ENCODE data around the gene SOX18. TPM values are rescaled to one million over a fixed set of nuclear protein-coding genes. Genes with fewer than 3 reads are reported as not detected.
"Not testable (repeated sequence)": the region's sequence is repeated elsewhere in the genome, so short reads cannot be mapped to it uniquely, and the experiment has no call there.

Gene SOX18
- total and polyA plus RNA-seq, 7 donors: 0.69 to 11.9 (median 3.0) TPM

DNA sequence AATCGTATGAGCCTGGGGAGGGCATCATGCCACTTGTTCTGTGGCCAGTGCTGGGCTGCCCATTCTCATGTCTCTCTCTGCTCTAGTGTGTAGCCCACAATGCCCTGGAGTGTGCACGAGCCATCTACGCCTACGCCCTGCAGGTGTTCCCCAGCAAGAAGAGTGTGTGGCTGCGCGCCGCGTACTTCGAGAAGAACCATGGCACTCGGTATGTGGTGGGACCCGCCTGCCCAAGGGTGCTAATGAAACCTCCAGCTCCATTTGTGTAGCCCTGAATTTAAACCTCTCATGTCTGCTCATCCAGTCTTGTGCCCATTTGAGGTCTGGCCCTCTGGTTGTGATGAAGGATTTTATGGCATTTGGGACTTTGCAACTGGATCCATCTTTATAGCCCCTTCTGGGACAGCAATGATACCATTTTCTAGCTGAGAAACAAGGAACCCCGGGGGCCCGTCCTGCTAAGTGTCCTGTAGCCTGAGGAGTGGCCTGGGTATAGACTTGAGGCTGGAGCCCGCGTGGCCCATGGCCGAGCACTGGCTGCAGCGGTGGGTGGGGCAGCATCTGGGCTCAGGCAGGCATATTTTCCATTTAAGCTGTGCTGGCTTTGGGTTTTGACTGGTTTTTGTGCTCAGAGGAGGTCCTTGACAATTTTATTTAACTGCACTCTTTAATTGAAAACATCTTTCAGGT is 26.6 kb downstream of the SOX18 start:
- peaks cover 68 to 100% (median 78%) of the 10 kb centered on the region in 4 donors for H3K36me3 ChIP-seq
- no peak overlapping the region for H3K27ac ChIP-seq
- H3K4me3 ChIP-seq: no peak overlapping the region
- WGBS, 2 donors: 93 to 95% methylated on average over 17 of the region's 17 CpGs
- no peaks in the 10 kb centered on the region for H3K27me3 ChIP-seq
- intact Hi-C loops (cut with DNase I): no loop called here
- H3K4me1 ChIP-seq: peaks cover 0 to 31% (median 14%) of the 10 kb centered on the region in 4 donors
- TF ChIP-seq POLR2AphosphoS5 (IDR thresholded peaks at IDR 0.05) (no peak), EP300 (IDR thresholded peaks at IDR 0.05) (no peak), POLR2A (IDR thresholded peaks at IDR 0.05) (no peak)
- TF ChIP-seq, protein P1, sequence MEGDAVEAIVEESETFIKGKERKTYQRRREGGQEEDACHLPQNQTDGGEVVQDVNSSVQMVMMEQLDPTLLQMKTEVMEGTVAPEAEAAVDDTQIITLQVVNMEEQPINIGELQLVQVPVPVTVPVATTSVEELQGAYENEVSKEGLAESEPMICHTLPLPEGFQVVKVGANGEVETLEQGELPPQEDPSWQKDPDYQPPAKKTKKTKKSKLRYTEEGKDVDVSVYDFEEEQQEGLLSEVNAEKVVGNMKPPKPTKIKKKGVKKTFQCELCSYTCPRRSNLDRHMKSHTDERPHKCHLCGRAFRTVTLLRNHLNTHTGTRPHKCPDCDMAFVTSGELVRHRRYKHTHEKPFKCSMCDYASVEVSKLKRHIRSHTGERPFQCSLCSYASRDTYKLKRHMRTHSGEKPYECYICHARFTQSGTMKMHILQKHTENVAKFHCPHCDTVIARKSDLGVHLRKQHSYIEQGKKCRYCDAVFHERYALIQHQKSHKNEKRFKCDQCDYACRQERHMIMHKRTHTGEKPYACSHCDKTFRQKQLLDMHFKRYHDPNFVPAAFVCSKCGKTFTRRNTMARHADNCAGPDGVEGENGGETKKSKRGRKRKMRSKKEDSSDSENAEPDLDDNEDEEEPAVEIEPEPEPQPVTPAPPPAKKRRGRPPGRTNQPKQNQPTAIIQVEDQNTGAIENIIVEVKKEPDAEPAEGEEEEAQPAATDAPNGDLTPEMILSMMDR (IDR thresholded peaks at IDR 0.05): no peak
- no peak for DNase-seq
- H3K9me3 ChIP-seq: no peaks in the 10 kb centered on the region

DNA sequence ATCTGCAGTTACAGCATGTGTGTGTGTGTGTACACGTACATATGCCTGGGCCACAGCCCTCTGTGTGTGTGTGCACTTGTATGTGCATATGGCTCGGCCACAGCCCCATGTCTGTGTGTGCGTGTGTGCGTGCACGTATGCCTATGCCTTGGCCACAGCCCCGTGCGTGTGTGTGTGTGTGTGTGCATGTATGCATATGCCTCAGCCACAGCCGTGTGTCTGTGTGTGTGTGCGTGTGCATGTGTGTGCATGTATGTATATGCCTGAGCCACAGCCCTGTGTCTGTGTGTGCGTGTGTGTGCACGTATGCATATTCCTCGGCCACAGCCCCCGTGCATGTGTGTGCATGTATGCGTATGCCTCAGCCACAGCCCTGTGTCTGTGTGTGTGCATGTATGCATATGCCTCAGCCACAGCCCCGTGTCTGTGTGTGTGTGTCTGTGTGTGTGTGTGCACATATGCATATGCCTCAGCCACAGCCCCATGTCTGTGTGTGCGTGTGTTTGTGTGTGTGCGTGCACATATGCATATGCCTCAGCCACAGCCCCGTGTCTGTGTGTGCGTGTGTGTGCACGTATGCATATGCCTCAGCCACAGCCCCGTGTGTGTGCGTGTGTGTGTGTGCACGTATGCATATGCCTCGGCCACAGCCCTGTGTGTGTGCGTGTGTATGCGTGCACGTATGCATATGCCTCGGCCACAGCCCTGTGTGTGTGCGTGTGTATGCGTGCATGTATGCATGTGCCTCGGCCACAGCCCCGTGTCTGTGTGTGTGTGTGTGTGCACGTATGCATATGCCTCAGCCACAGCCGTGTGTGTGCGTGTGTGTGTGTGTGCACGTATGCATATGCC is 28.1 kb downstream of the SOX18 start:
- Histone ChIP-seq H3K4me1 (peaks cover 0 to 18% (median 7%) of the 10 kb centered on the region in 4 donors), H3K27me3 (no peaks in the 10 kb centered on the region), H3K27ac (no peak overlapping the region), H3K4me3 (no peak overlapping the region), H3K36me3 (peaks cover 59 to 100% (median 77%) of the 10 kb centered on the region in 4 donors), H3K9me3 (no peaks in the 10 kb centered on the region)
- no peak for DNase-seq
- TF ChIP-seq POLR2A (IDR thresholded peaks at IDR 0.05): no peak
- TF ChIP-seq, protein P1 (IDR thresholded peaks at IDR 0.05): no peak
- TF ChIP-seq EP300 (IDR thresholded peaks at IDR 0.05): no peak
- no peak for TF ChIP-seq POLR2AphosphoS5 (IDR thresholded peaks at IDR 0.05)
- WGBS, 2 donors: 95 to 96% methylated on average over 36 of the region's 36 CpGs
- intact Hi-C loops (cut with DNase I): no loop called here

- Histone ChIP-seq H3K36me3 (peaks cover 34 to 90% (median 67%) of the 10 kb centered on the region in 4 donors), H3K4me3 (no peak overlapping the region), H3K27me3 (no peaks in the 10 kb centered on the region), H3K27ac (no peak overlapping the region), H3K9me3 (no peaks in the 10 kb centered on the region), H3K4me1 (no peaks in the 10 kb centered on the region)
- TF ChIP-seq, protein P1 (IDR thresholded peaks at IDR 0.05): no peak
- TF ChIP-seq POLR2A (IDR thresholded peaks at IDR 0.05) (no peak), EP300 (IDR thresholded peaks at IDR 0.05) (no peak), POLR2AphosphoS5 (IDR thresholded peaks at IDR 0.05) (no peak)
- intact Hi-C loops (cut with DNase I): no loop called here
- DNase-seq: no peak
- WGBS, 2 donors: 90% methylated on average over 2 of the region's 2 CpGs
These were observed 33.8 kb downstream of the SOX18 start for GRCh38 chr20:64015635-64016034.

GRCh38 chr20:64012385-64013154 is 36.9 kb downstream of the SOX18 start:
- H3K4me1 ChIP-seq; DNase-seq; H3K4me3 ChIP-seq; intact Hi-C loops (cut with DNase I); H3K27ac ChIP-seq; H3K9me3 ChIP-seq; H3K27me3 ChIP-seq: not testable (repeated sequence)
- 76 to 95% methylated on average over 11 to 12 of the region's 20 CpGs for WGBS, 2 donors
- H3K36me3 ChIP-seq: peaks cover 19 to 90% (median 66%) of the 10 kb centered on the region in 4 donors

Measured in sigmoid colon (tissue), 7 donors.